Lung (tissue), 12 donors: ENCODE measurements around the gene TEAD1. TPM values are rescaled to one million over a fixed set of nuclear protein-coding genes. Genes with fewer than 3 reads are reported as not detected.

ENCODE experiments used
- ATAC-seq: fragments of 200-7000 bp; cut with Tn5 transposase; one replicate; pipeline ENCODE4 v1.9.1; 2020; ENCODE audit warnings: moderate number of reproducible peaks; ENCODE audit not compliant: insufficient read depth, low FRiP score
- DNase-seq, 3 donors: peaks; one replicate each; pipeline ENCODE4 v3.0.0-alpha.2; 2013 to 2017
- H3K27ac ChIP-seq, 2 donors: one replicate each; pipeline ENCODE4 v1.5.1; 2013; ENCODE audit warnings: mild to moderate bottlenecking in 2 of 2, moderate library complexity in 2 of 2, control low read depth in 1 of 2, inconsistent platforms in 1 of 2, low read depth in 1 of 2, low read length in 1 of 2
- H3K27me3 ChIP-seq, 3 donors: one replicate each; pipeline ENCODE4 v1.5.1; 2013; ENCODE audit warnings: low read length in 2 of 3; ENCODE audit not compliant: control insufficient read depth in 3 of 3, insufficient read depth in 3 of 3
- H3K36me3 ChIP-seq, 4 donors: one replicate each; pipeline ENCODE4 v1.5.1; 2013; ENCODE audit warnings: low read length in 4 of 4, mild to moderate bottlenecking in 1 of 4, moderate library complexity in 1 of 4; ENCODE audit not compliant: control insufficient read depth in 4 of 4, insufficient read depth in 4 of 4
- H3K4me1 ChIP-seq, 5 donors: one replicate each; pipeline ENCODE4 v1.5.1; 2013; ENCODE audit warnings: low read length in 5 of 5, mild to moderate bottlenecking in 2 of 5, moderate library complexity in 1 of 5; ENCODE audit not compliant: control insufficient read depth in 5 of 5, insufficient read depth in 5 of 5
- H3K4me3 ChIP-seq: one replicate; pipeline ENCODE4 v1.5.1; 2013; ENCODE audit warnings: mild to moderate bottlenecking, control low read depth, moderate library complexity
- H3K9ac ChIP-seq, 2 donors: one replicate each; pipeline ENCODE4 v1.5.1; 2013; ENCODE audit warnings: low read length in 2 of 2, control low read depth in 1 of 2; ENCODE audit not compliant: insufficient read depth in 1 of 2
- H3K9me3 ChIP-seq, 4 donors: one replicate each; pipeline ENCODE4 v1.5.1; 2013; ENCODE audit warnings: low read length in 3 of 4, mild to moderate bottlenecking in 1 of 4, moderate library complexity in 1 of 4; ENCODE audit not compliant: control insufficient read depth in 4 of 4, insufficient read depth in 3 of 4
- CTCF ChIP-seq: IDR thresholded peaks from 2 replicates; pipeline ENCODE4 v1.5.1; 2012; ENCODE audit warnings: mild to moderate bottlenecking; ENCODE audit errors: control extremely low read depth, extremely low read depth
- WGBS, 2 donors: extraction: QIAGEN DNeasy Blood & Tissue Kit; methylation state at CpG; one replicate each; pipeline ENCODE4 v1.1.7; 2013; 5-methylcytosine and 5-hydroxymethylcytosine counted together
- polyA plus RNA-seq, 2 donors: library from polyadenylated mRNA; stranded (reverse); fragments of 200-250 nt; gene quantifications; one replicate each; pipeline ENCODE4 v1.2.1, GENCODE V29; 2013
- total RNA-seq, 2 donors: library from RNA; depleted of rRNA in 1 of 2; stranded (reverse); fragments of >200 nt in 1 of 2; gene quantifications; one replicate each; pipeline ENCODE4 v1.2.1, GENCODE V29; 2014 to 2021
- donor health status: control.
- donor health status: control.
- donor health status: Bipolar disorder and iron deficiency.
- donor health status: healthy.
- donor health status: DM: yes; HTN: yes; CAD: no.

TEAD1 gene
- total and polyA plus RNA-seq, 4 donors, result 7.7 to 141 (median 38.8) TPM

- peaks cover 5 to 37% (median 22%) of the 10 kb centered on the region in 5 donors for H3K4me1 ChIP-seq
- TF ChIP-seq CTCF, result no peak
- no peaks in the 10 kb centered on the region for H3K27me3 ChIP-seq
- no peak overlapping the region for H3K27ac ChIP-seq
- WGBS, 2 donors, result 75 to 78% methylated on average over 6 of the region's 6 CpGs
- no peak overlapping the region for H3K4me3 ChIP-seq
- H3K36me3 ChIP-seq, result peaks cover 0 to 3% (median 0%) of the 10 kb centered on the region in 4 donors
- DNase-seq (no peak), ATAC-seq (no peak)
- no peaks in the 10 kb centered on the region for H3K9me3 ChIP-seq
- no peak overlapping the region for H3K9ac ChIP-seq
These were observed 191.8 kb downstream of the TEAD1 start for GRCh38 chr11:12865863-12866595.

GRCh38 chr11:12867531-12867930 is 193.3 kb downstream of the TEAD1 start:
- DNase-seq (no peak), ATAC-seq (no peak)
- H3K4me1 ChIP-seq, result peaks cover 5 to 30% (median 17%) of the 10 kb centered on the region in 5 donors
- H3K9me3 ChIP-seq, result no peaks in the 10 kb centered on the region
- H3K27me3 ChIP-seq, result no peaks in the 10 kb centered on the region
- no peak overlapping the region for H3K9ac ChIP-seq
- 81 to 88% methylated on average over 2 of the region's 2 CpGs for WGBS, 2 donors
- H3K36me3 ChIP-seq, result peaks cover 0 to 3% (median 0%) of the 10 kb centered on the region in 4 donors
- no peak for TF ChIP-seq CTCF
- H3K27ac ChIP-seq, result no peak overlapping the region
- H3K4me3 ChIP-seq, result no peak overlapping the region

- Histone ChIP-seq H3K9me3 (no peaks in the 10 kb centered on the region), H3K9ac (no peak overlapping the region), H3K27ac (no peak overlapping the region), H3K4me1 (peaks cover 4 to 21% (median 12%) of the 10 kb centered on the region in 5 donors), H3K4me3 (no peak overlapping the region), H3K36me3 (peaks cover 0 to 3% (median 0%) of the 10 kb centered on the region in 4 donors), H3K27me3 (no peaks in the 10 kb centered on the region)
- ATAC-seq (no peak), DNase-seq (no peak)
- 86 to 87% methylated on average over 3 of the region's 3 CpGs for WGBS, 2 donors
- TF ChIP-seq CTCF, result no peak
These were observed 194.3 kb downstream of the TEAD1 start for GRCh38 chr11:12868315-12869073.
